Activated effector memory CD4-positive, alpha-beta T cell treated with Interleukin-2 at 50 U/mL for 16 hours (primary cell): ENCODE measurements around the gene SLIT1.

Experiments used
- DNase-seq: peaks from one replicate; pipeline ENCODE4 v3.0.0-alpha.2; 2020

SLIT1 gene

GRCh38 chr10:97060441-97061084 lies 125.2 kb downstream of the SLIT1 start:
- no peak for DNase-seq

GRCh38 chr10:97059872-97060205 lies 125.9 kb downstream of the SLIT1 start:
- no peak for DNase-seq

- DNase-seq, result no peak
These were observed 126.5 kb downstream of the SLIT1 start for GRCh38 chr10:97059006-97059871.

GRCh38 chr10:97058521-97058920 lies 127.2 kb downstream of the SLIT1 start:
- no peak for DNase-seq

- no peak for DNase-seq
These were observed 128.1 kb downstream of the SLIT1 start for GRCh38 chr10:97057491-97058235.

GRCh38 chr10:97056003-97056630 lies 129.6 kb downstream of the SLIT1 start:
- DNase-seq, result no peak

- no peak for DNase-seq
These were observed 132.5 kb downstream of the SLIT1 start for GRCh38 chr10:97053276-97053675.

GRCh38 chr10:97050956-97051496 lies 134.7 kb downstream of the SLIT1 start:
- DNase-seq, result no peak

GRCh38 chr10:97050205-97050745 lies 135.5 kb downstream of the SLIT1 start:
- no peak for DNase-seq

- no peak for DNase-seq
These were observed 136.1 kb downstream of the SLIT1 start for GRCh38 chr10:97049670-97050069.

- DNase-seq, result no peak
These were observed 136.9 kb downstream of the SLIT1 start for GRCh38 chr10:97048649-97049427.

- no peak for DNase-seq
These were observed 138.0 kb downstream of the SLIT1 start for GRCh38 chr10:97047788-97048187.

GRCh38 chr10:97047083-97047736 lies 138.5 kb downstream of the SLIT1 start:
- no peak for DNase-seq

- DNase-seq, result no peak
These were observed 139.2 kb downstream of the SLIT1 start for GRCh38 chr10:97046456-97047082.

GRCh38 chr10:97043563-97043855 lies 142.2 kb downstream of the SLIT1 start:
- DNase-seq, result no peak

- no peak for DNase-seq
These were observed 142.8 kb downstream of the SLIT1 start for GRCh38 chr10:97042716-97043562.

GRCh38 chr10:97042081-97042480 lies 143.7 kb downstream of the SLIT1 start:
- no peak for DNase-seq

- DNase-seq, result no peak
These were observed 145.1 kb downstream of the SLIT1 start for GRCh38 chr10:97040706-97041105.

- no peak for DNase-seq
These were observed 145.5 kb downstream of the SLIT1 start for GRCh38 chr10:97040248-97040584.
